KMS-11 (cell line): ENCODE data around the gene EXOC6B.

ENCODE experiments used
- H2AFZ ChIP-seq: fragments of 200-600 bp; sonication (generic); 2 replicates; pipeline ENCODE4 v1.6.1; 2016; ENCODE audit warnings: antibody characterized with exemption, mixed run types, low read depth
- H3K27ac ChIP-seq: fragments of 200-600 bp; sonication (generic); 2 replicates; pipeline ENCODE4 v1.6.1; 2016; ENCODE audit warnings: mild to moderate bottlenecking, mixed run types
- H3K27me3 ChIP-seq: fragments of 200-600 bp; sonication (generic); 2 replicates; pipeline ENCODE4 v1.6.1; 2017; ENCODE audit warnings: mild to moderate bottlenecking, low read depth, mixed run types, moderate library complexity; ENCODE audit not compliant: insufficient read depth
- H3K36me3 ChIP-seq: fragments of 200-600 bp; sonication (generic); 2 replicates; pipeline ENCODE4 v1.6.1; 2017; ENCODE audit warnings: mild to moderate bottlenecking, mixed run types; ENCODE audit not compliant: insufficient read depth
- H3K4me1 ChIP-seq: fragments of 200-600 bp; sonication (generic); 2 replicates; pipeline ENCODE4 v1.6.1; 2016; ENCODE audit warnings: mild to moderate bottlenecking, low read depth, mixed run types; ENCODE audit not compliant: poor library complexity, severe bottlenecking
- H3K4me2 ChIP-seq: fragments of 200-600 bp; sonication (generic); 2 replicates; pipeline ENCODE4 v1.7.0; 2016; ENCODE audit warnings: mild to moderate bottlenecking, mixed run types
- H3K4me3 ChIP-seq: fragments of 200-600 bp; sonication (generic); IDR thresholded peaks from 2 replicates; pipeline ENCODE4 v1.6.1; 2017; ENCODE audit warnings: low read depth, low read length, mixed read lengths; ENCODE audit not compliant: insufficient read depth
- H3K79me2 ChIP-seq: fragments of 200-600 bp; sonication (generic); 2 replicates; pipeline ENCODE4 v1.6.1; 2016; ENCODE audit warnings: low read depth, mixed run types; ENCODE audit not compliant: insufficient read depth
- H3K9ac ChIP-seq: fragments of 200-600 bp; sonication (generic); 2 replicates; pipeline ENCODE4 v1.6.1; 2016; ENCODE audit warnings: mild to moderate bottlenecking, mixed run types
- H4K20me1 ChIP-seq: fragments of 200-600 bp; sonication (generic); 2 replicates; pipeline ENCODE4 v1.6.1; 2016; ENCODE audit warnings: mild to moderate bottlenecking, mixed run types; ENCODE audit not compliant: insufficient read depth
- CTCF ChIP-seq: fragments of 200-600 bp; sonication (generic); conservative IDR thresholded peaks from 2 replicates; pipeline ENCODE4 v1.6.1; 2017; ENCODE audit warnings: low read depth, mild to moderate bottlenecking, antibody characterized with exemption, low read length, moderate library complexity, mixed read lengths

EXOC6B gene

GRCh38 chr2:72554381-72554780, 271.5 kb downstream of the EXOC6B start:
- H4K20me1 ChIP-seq, result no peaks in the 10 kb centered on the region
- no peak overlapping the region for H3K4me3 ChIP-seq
- H3K4me2 ChIP-seq, result no peak overlapping the region
- no peak for TF ChIP-seq CTCF
- H3K79me2 ChIP-seq, result no peaks in the 10 kb centered on the region
- H3K27me3 ChIP-seq, result no peaks in the 10 kb centered on the region
- H2AFZ ChIP-seq, result no peak overlapping the region
- no peak overlapping the region for H3K27ac ChIP-seq
- H3K4me1 ChIP-seq, result no peaks in the 10 kb centered on the region
- no peak overlapping the region for H3K9ac ChIP-seq
- H3K36me3 ChIP-seq, result no peaks in the 10 kb centered on the region

- no peaks in the 10 kb centered on the region for H3K36me3 ChIP-seq
- no peak overlapping the region for H3K4me2 ChIP-seq
- no peak overlapping the region for H3K27ac ChIP-seq
- no peak overlapping the region for H3K4me3 ChIP-seq
- TF ChIP-seq CTCF, result no peak
- no peaks in the 10 kb centered on the region for H3K4me1 ChIP-seq
- H3K79me2 ChIP-seq, result no peaks in the 10 kb centered on the region
- H3K9ac ChIP-seq, result no peak overlapping the region
- H2AFZ ChIP-seq, result no peak overlapping the region
- H4K20me1 ChIP-seq, result no peaks in the 10 kb centered on the region
- H3K27me3 ChIP-seq, result no peaks in the 10 kb centered on the region
Observed at GRCh38 chr2:72548081-72548764, 277.6 kb downstream of the EXOC6B start.

- Histone ChIP-seq H2AFZ (no peak overlapping the region), H3K4me2 (no peak overlapping the region), H3K79me2 (no peaks in the 10 kb centered on the region), H3K36me3 (no peaks in the 10 kb centered on the region), H3K9ac (no peak overlapping the region), H3K4me3 (no peak overlapping the region), H4K20me1 (no peaks in the 10 kb centered on the region), H3K4me1 (peaks cover 15% of the 10 kb centered on the region), H3K27me3 (no peaks in the 10 kb centered on the region), H3K27ac (no peak overlapping the region)
- TF ChIP-seq CTCF, result no peak
Observed at GRCh38 chr2:72545790-72546189, 280.0 kb downstream of the EXOC6B start.

GRCh38 chr2:72544554-72544953, 281.3 kb downstream of the EXOC6B start:
- Histone ChIP-seq H3K4me3 (no peak overlapping the region), H3K9ac (no peak overlapping the region), H4K20me1 (no peaks in the 10 kb centered on the region), H3K27me3 (no peaks in the 10 kb centered on the region), H3K79me2 (no peaks in the 10 kb centered on the region), H3K4me1 (peaks cover 15% of the 10 kb centered on the region), H3K36me3 (no peaks in the 10 kb centered on the region), H3K27ac (no peak overlapping the region), H2AFZ (no peak overlapping the region), H3K4me2 (no peak overlapping the region)
- no peak for TF ChIP-seq CTCF
